ENCODE measurements around the gene EFCAB6. TPM values are rescaled to one million over a fixed set of nuclear protein-coding genes. Genes with fewer than 3 reads are reported as not detected.

The EFCAB6 gene
- total and polyA plus RNA-seq, 10 of the 15 experiments (the other 5 are each of a cell fraction or from before 2014, with no cell fraction given) = 0.05 to 0.42 (median 0.19) TPM

GRCh38 chr22:43583501-43583900 lies 228.6 kb downstream of the EFCAB6 start:
- ChIA-PET POLR2A (no interaction called here), CTCF (no interaction called here), RAD21 (ENCODE audit: unreplicated experiment) (no interaction called here), SMC1A (ENCODE audit: uncharacterized antibody, unreplicated experiment) (no interaction called here)
- in situ Hi-C loops (cut with MboI) (no loop called here), intact Hi-C loops (cut with micrococcal nuclease; ENCODE audit: unreplicated experiment) (no loop called here)
- ATAC-seq (no peak), DNase-seq (ENCODE audit: low read depth, low spot score) (no peak), FAIRE-seq (no peak)
- Histone ChIP-seq H2AFZ (ENCODE audit: control insufficient read depth, low read depth, low read length) (no peak overlapping the region), H3K9ac (ENCODE audit: control insufficient read depth, insufficient read depth, low read length) (no peak overlapping the region), H3K79me2 (ENCODE audit: control insufficient read depth, insufficient read depth, low read length) (no peaks in the 10 kb centered on the region), H3K27me3 (replicated peaks in 1 of 2; ENCODE audit: control insufficient read depth in 2 of 2, insufficient read depth in 2 of 2, low read length in 1 of 2) (no peaks in the 10 kb centered on the region; a peak in 2 of 4 replicates), H3K9me3 (replicated peaks; ENCODE audit: control insufficient read depth, insufficient read depth, low read length) (no peaks in the 10 kb centered on the region; the same call in 2 of the 3 replicates), H3K36me3 (ENCODE audit: control insufficient read depth in 2 of 2, insufficient read depth in 2 of 2, low read length in 1 of 2) (no peaks in the 10 kb centered on the region), H3K4me1 (ENCODE audit: control insufficient read depth, insufficient read depth, low read length) (no peaks in the 10 kb centered on the region), H3K27ac (ENCODE audit: control insufficient read depth, insufficient read depth) (no peak overlapping the region), H4K20me1 (ENCODE audit: control insufficient read depth, insufficient read depth) (no peaks in the 10 kb centered on the region), H3K4me2 (ENCODE audit: control insufficient read depth, insufficient read depth) (no peak overlapping the region), H3K4me3 (no peak overlapping the region)
- WGBS (ENCODE audit: insufficient coverage, insufficient replicate concordance, low lambda C conversion rate, missing lambda C conversion rate) = 0% methylated on average over 2 of the region's 2 CpGs
- no TSS peak for BruUV-seq (replicated peaks)
- TF ChIP-seq, protein P1, sequence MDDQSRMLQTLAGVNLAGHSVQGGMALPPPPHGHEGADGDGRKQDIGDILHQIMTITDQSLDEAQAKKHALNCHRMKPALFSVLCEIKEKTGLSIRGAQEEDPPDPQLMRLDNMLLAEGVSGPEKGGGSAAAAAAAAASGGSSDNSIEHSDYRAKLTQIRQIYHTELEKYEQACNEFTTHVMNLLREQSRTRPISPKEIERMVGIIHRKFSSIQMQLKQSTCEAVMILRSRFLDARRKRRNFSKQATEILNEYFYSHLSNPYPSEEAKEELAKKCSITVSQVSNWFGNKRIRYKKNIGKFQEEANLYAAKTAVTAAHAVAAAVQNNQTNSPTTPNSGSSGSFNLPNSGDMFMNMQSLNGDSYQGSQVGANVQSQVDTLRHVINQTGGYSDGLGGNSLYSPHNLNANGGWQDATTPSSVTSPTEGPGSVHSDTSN (IDR thresholded peaks at IDR 0.05; ENCODE audit: insufficient replicate concordance, low read depth, low read length) = no peak
- TF ChIP-seq ZNF622 (IDR thresholded peaks at IDR 0.05) (no peak), ATF3 (IDR thresholded peaks at IDR 0.05; ENCODE audit: borderline replicate concordance, extremely low read depth, low read depth, low read length) (no peak), HDAC2 (IDR thresholded peaks at IDR 0.05) (no peak), ZNF217 (IDR thresholded peaks at IDR 0.05) (no peak), SP1 (IDR thresholded peaks at IDR 0.05; ENCODE audit: low read depth, low read length) (no peak), ESRRA (IDR thresholded peaks at IDR 0.05; ENCODE audit: low read length) (no peak), ZNF592 (IDR thresholded peaks at IDR 0.05) (no peak), SMAD5 (IDR thresholded peaks at IDR 0.05; ENCODE audit: low read depth) (no peak), MTA2 (IDR thresholded peaks at IDR 0.05; ENCODE audit: low read depth) (no peak), HDAC6 (IDR thresholded peaks at IDR 0.05; ENCODE audit: unreplicated experiment) (no peak), TAF1 (IDR thresholded peaks at IDR 0.05; ENCODE audit: borderline replicate concordance, low read depth, low read length) (no peak), POU2F2 (IDR thresholded peaks at IDR 0.05; ENCODE audit: borderline replicate concordance, low read depth, low read length) (no peak), CBX3 (IDR thresholded peaks at IDR 0.05; ENCODE audit: borderline replicate concordance, low read depth) (no peak)
- TF ChIP-seq, protein P2, sequence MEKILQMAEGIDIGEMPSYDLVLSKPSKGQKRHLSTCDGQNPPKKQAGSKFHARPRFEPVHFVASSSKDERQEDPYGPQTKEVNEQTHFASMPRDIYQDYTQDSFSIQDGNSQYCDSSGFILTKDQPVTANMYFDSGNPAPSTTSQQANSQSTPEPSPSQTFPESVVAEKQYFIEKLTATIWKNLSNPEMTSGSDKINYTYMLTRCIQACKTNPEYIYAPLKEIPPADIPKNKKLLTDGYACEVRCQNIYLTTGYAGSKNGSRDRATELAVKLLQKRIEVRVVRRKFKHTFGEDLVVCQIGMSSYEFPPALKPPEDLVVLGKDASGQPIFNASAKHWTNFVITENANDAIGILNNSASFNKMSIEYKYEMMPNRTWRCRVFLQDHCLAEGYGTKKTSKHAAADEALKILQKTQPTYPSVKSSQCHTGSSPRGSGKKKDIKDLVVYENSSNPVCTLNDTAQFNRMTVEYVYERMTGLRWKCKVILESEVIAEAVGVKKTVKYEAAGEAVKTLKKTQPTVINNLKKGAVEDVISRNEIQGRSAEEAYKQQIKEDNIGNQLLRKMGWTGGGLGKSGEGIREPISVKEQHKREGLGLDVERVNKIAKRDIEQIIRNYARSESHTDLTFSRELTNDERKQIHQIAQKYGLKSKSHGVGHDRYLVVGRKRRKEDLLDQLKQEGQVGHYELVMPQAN (conservative IDR thresholded peaks at IDR 0.05) = no peak
- TF ChIP-seq, protein P3, sequence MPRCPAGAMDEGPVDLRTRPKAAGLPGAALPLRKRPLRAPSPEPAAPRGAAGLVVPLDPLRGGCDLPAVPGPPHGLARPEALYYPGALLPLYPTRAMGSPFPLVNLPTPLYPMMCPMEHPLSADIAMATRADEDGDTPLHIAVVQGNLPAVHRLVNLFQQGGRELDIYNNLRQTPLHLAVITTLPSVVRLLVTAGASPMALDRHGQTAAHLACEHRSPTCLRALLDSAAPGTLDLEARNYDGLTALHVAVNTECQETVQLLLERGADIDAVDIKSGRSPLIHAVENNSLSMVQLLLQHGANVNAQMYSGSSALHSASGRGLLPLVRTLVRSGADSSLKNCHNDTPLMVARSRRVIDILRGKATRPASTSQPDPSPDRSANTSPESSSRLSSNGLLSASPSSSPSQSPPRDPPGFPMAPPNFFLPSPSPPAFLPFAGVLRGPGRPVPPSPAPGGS (IDR thresholded peaks at IDR 0.05; ENCODE audit: borderline replicate concordance, insufficient read depth, low read depth, low read length, poor library complexity, severe bottlenecking) = no peak

Data from GM12878 (cell line).